ENCODE measurements around the gene CHCHD5. TPM values are rescaled to one million over a fixed set of nuclear protein-coding genes. Genes with fewer than 3 reads are reported as not detected.

CHCHD5 gene
- total and polyA plus RNA-seq, 2 of the 8 experiments (the other 6 are each of a cell fraction or from before 2014, with no cell fraction given): 27.2 to 71.5 TPM

DNA sequence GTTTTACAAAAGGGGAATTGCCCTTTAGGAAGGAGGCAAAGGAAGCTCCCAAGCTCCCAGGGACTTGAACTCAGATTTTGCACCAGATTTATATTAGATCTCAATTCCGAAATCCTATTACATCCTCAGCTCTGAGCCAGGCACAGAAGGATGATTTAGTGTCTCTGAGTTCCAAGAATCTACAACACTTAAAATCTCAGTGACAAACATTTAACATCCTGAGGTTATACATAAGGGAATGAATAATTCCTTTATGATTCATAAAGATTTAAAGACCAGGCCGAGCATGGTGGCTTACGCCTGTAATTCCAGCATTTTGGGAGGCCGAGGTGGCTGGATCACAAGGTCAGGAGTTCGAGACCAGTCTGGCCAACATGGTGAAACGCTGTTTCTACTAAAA, 44.8 kb downstream of the CHCHD5 start:
- Histone ChIP-seq H3K23ac (ENCODE audit: insufficient read length) (no peak overlapping the region), H3K79me1 (ENCODE audit: low read depth, low read length) (no peaks in the 10 kb centered on the region), H2BK120ac (replicated peaks; ENCODE audit: low read depth, low read length) (no peak overlapping the region), H3K9ac (replicated peaks in 1 of 4; ENCODE audit: extremely low read depth in 1 of 4, low read depth in 3 of 4, low read length in 3 of 4) (no peak overlapping the region), H3K4me3 (ENCODE audit: extremely low read depth in 1 of 4, insufficient read depth in 2 of 4, low read depth in 3 of 4, low read length in 4 of 4) (no peak overlapping the region), H3K56ac (replicated peaks; ENCODE audit: insufficient read length, low read depth, low read length) (no peak overlapping the region), H2BK12ac (ENCODE audit: low read depth, low read length) (no peak overlapping the region), H3K4me1 (replicated peaks in 1 of 4; ENCODE audit: control insufficient read depth in 3 of 4, insufficient read depth in 4 of 4, low read length in 3 of 4) (peaks cover 0 to 10% (median 6%) of the 10 kb centered on the region in 4 experiments; a peak in 4 of 7 replicates), H4K8ac (ENCODE audit: extremely low read depth, insufficient read depth, low read length) (no peak overlapping the region), H3K9me3 (ENCODE audit: insufficient read depth in 2 of 2, low read depth in 1 of 2, low read length in 1 of 2) (no peaks in the 10 kb centered on the region), H2AFZ (ENCODE audit: low read length) (no peak overlapping the region), H2BK15ac (ENCODE audit: low read length) (no peak overlapping the region), H3K27me3 (replicated peaks in 1 of 4; ENCODE audit: control insufficient read depth in 3 of 4, extremely low read depth in 1 of 4, insufficient read depth in 3 of 4, low read length in 3 of 4) (no peaks in the 10 kb centered on the region), H3K4me2 (ENCODE audit: insufficient read depth in 1 of 2, low read depth in 2 of 2, low read length in 2 of 2) (no peak overlapping the region), H3K27ac (ENCODE audit: low read depth, low read length) (no peak overlapping the region), H3K14ac (ENCODE audit: insufficient read length) (no peak overlapping the region), H2AK5ac (ENCODE audit: low read depth, low read length) (no peak overlapping the region), H2BK5ac (ENCODE audit: low read depth, low read length) (no peak overlapping the region), H2BK20ac (ENCODE audit: low read length) (no peak overlapping the region), H3K79me2 (ENCODE audit: control insufficient read depth in 1 of 2, insufficient read depth in 2 of 2, low read length in 2 of 2) (no peaks in the 10 kb centered on the region), H4K91ac (replicated peaks; ENCODE audit: insufficient read length, low read length) (no peak overlapping the region), H3K4ac (replicated peaks; ENCODE audit: insufficient read length, low read depth, low read length) (no peak overlapping the region), H3K36me3 (ENCODE audit: control insufficient read depth in 2 of 4, insufficient read depth in 4 of 4, low read length in 3 of 4) (no peaks in the 10 kb centered on the region), H4K20me1 (replicated peaks in 1 of 2; ENCODE audit: control insufficient read depth in 1 of 2, insufficient read depth in 2 of 2, low read length in 2 of 2) (no peaks in the 10 kb centered on the region), H4K5ac (ENCODE audit: insufficient read length, low read depth, low read length) (no peak overlapping the region), H3K23me2 (ENCODE audit: low read depth, low read length) (peaks cover 1% of the 10 kb centered on the region; the same call in 1 of the 2 replicates), H3K18ac (ENCODE audit: extremely low read depth, low read length) (no peak overlapping the region)
- POLR2A ChIA-PET (ENCODE audit: partially characterized antibody): interaction anchor here (0.9 to 3.6 kb wide), 3 partner anchors 14 to 97 kb away, joined by 3 to 33 read pairs (median 8); partner anchors contain the start of gene SLC20A1
- DNase-seq (ENCODE audit: low read depth in 1 of 2, low spot score in 2 of 2) (no peak), FAIRE-seq (no peak)
- CTCF ChIA-PET (ENCODE audit: partially characterized antibody): interaction anchor here (0.8 to 10.5 kb wide), 5 partner anchors 14 to 96 kb away, joined by 3 to 185 read pairs (median 39); partner anchors contain the start of genes CHCHD5, NT5DC4 and SLC20A1
- 91% methylated on average over 6 of the region's 6 CpGs; no CpG with 5 or more reads in 1 of the 2 experiments for WGBS, 2 experiments (ENCODE audit: extremely low coverage in 1 of 2, insufficient coverage in 1 of 2, insufficient read length in 1 of 2, insufficient replicate concordance in 2 of 2, low coverage in 1 of 2, low lambda C conversion rate in 2 of 2, missing lambda C conversion rate in 1 of 2)
- TF ChIP-seq POU5F1 (IDR thresholded peaks at IDR 0.05; ENCODE audit: low read depth, low read length) (no peak), EGR1 (IDR thresholded peaks at IDR 0.05; ENCODE audit: borderline replicate concordance, low read depth, low read length) (no peak)

Measured in H1 (cell line).